ENCODE results near the gene KIAA1755. TPM values are rescaled to one million over a fixed set of nuclear protein-coding genes. Genes with fewer than 3 reads are reported as not detected.
A peak's percentile ranks its signal among the peaks of the same experiment; 100 is the strongest.

The KIAA1755 gene
- polyA plus RNA-seq, 6 donors from 2014 or later, result not detected

DNA sequence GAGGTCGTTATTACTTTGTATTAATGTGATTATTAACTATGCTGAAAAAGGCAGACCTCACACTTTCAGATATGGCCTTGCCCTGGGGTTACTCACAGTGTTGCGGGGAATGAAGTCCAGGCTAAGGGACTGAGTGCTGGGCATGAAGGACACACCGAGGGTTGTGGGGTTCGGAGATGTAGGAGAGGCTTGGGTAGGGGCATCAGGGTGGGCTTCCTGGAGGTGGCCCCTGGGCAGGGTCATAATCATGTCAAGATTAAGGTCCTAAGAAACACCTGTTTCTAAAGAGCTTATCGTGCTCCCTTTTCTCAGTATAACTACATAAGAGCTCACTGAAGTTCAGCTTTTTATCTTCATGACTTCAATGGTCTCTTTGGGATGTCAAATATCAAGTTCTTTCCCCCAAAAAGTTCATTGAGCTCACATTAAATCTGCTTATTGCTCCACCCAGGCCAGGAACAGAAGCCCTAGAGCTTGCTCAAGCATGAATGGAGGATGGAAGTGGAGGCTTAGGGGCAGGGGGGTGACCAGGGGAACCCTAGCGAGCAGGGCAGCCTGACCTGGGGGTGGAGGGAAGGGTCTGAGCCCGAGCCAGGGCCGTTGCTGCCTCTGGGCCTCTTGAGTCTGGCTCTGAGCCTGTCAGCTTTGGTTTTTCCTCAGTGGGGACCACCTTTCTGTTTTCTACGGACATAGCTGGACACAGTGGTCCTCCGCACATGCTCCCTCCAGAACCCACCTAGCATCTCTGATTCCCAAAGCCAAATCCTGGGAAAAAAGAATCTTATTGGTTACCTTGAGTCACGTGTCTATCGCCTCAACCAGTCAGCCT lies 58.2 kb downstream of the KIAA1755 start:
- peaks cover 0 to under 1% (median under 1%) of the 10 kb centered on the region in 3 donors for H3K4me1 Mint-ChIP-seq
- ATAC-seq (ENCODE audit: low read depth in 2 of 2) (no peak), DNase-seq (no peak)
- no peak overlapping the region for H3K27ac Mint-ChIP-seq
- peaks cover 0 to 1% (median 0%) of the 10 kb centered on the region in 7 donors for H3K9me3 Mint-ChIP-seq
- peaks cover 2 to 17% (median 6%) of the 10 kb centered on the region in 3 donors for H3K27me3 Mint-ChIP-seq
- H3K36me3 Mint-ChIP-seq, result no peaks in the 10 kb centered on the region
- H3K4me3 Mint-ChIP-seq, result no peak overlapping the region

DNA sequence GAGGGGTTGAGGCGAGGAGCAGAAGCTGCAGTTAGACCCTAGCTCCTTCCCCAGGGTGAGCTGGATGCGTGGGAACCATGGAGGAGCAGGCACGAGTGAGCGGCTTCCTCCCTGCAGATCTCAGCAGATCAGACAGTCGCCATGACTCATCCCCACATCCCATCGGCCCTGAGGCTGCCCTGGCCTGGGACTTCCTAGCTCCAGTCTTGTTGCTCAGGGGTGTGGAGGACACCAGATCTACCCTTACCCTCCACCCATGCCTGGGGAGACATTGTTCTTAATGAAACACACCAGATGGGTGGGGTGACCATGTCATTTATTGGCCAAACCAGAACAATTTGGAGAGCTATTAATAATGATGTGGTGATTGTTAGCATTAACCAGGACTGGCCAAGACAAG lies 59.2 kb downstream of the KIAA1755 start:
- Mint-ChIP-seq H3K4me3 (no peak overlapping the region), H3K4me1 (peaks cover 0 to 5% (median 3%) of the 10 kb centered on the region in 3 donors), H3K27me3 (peaks cover 6 to 20% (median 9%) of the 10 kb centered on the region in 3 donors), H3K27ac (no peak overlapping the region), H3K36me3 (no peaks in the 10 kb centered on the region), H3K9me3 (peaks cover 0 to 5% (median 0%) of the 10 kb centered on the region in 7 donors)
- no peak for ATAC-seq (ENCODE audit: low read depth in 2 of 2)
- DNase-seq, result no peak

- ATAC-seq (ENCODE audit: low read depth in 2 of 2) (no peak), DNase-seq (no peak)
- Mint-ChIP-seq H3K9me3 (peaks cover 0 to 5% (median 0%) of the 10 kb centered on the region in 7 donors), H3K27ac (no peak overlapping the region), H3K4me3 (no peak overlapping the region), H3K4me1 (peaks cover 0 to 5% (median 3%) of the 10 kb centered on the region in 3 donors), H3K36me3 (no peaks in the 10 kb centered on the region), H3K27me3 (peaks cover 6 to 21% (median 11%) of the 10 kb centered on the region in 3 donors)
Observed at GRCh38 chr20:38200646-38201045, 59.9 kb downstream of the KIAA1755 start.

GRCh38 chr20:38199501-38200390 lies 60.8 kb downstream of the KIAA1755 start:
- Mint-ChIP-seq H3K27me3 (peaks cover 8 to 27% (median 20%) of the 10 kb centered on the region in 3 donors), H3K9me3 (peaks cover 0 to 7% (median 0%) of the 10 kb centered on the region in 7 donors), H3K4me3 (no peak overlapping the region), H3K4me1 (peaks cover 0 to 5% (median 3%) of the 10 kb centered on the region in 3 donors), H3K27ac (no peak overlapping the region), H3K36me3 (peaks cover 0 to 2% of the 10 kb centered on the region in 2 donors)
- ATAC-seq (ENCODE audit: low read depth in 2 of 2) (no peak), DNase-seq (no peak)

- ATAC-seq (ENCODE audit: low read depth in 2 of 2), result no peak
- Mint-ChIP-seq H3K9me3 (peaks cover 0 to 12% (median 0%) of the 10 kb centered on the region in 7 donors), H3K27ac (no peak overlapping the region)
Observed at GRCh38 chr20:38198238-38198861, 62.2 kb downstream of the KIAA1755 start.

DNA sequence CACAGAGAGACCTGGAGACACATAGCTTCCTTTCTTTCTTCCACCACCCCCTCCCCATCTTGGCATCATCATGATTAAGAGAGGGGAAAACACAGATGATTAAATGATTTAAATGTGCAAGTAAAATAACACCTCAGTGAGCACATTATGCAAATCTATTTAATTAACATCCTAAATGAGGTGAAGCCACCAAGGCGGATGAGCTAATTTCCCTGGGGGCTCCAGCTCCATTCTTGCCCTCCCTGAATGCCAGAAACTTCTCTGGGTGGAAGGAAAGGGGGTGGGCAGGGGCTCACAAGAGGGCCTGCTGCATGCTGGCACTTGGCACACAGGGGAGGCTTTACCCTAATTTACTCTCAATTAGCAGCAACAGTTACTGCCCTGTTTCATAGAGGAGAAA lies 62.9 kb downstream of the KIAA1755 start:
- Mint-ChIP-seq H3K4me1 (peaks cover 0 to 8% (median 3%) of the 10 kb centered on the region in 3 donors), H3K27me3 (peaks cover 12 to 27% (median 22%) of the 10 kb centered on the region in 3 donors), H3K4me3 (no peak overlapping the region)

More at GRCh38 chr20:38198238-38198861, 62.2 kb downstream of the KIAA1755 start:
- Mint-ChIP-seq H3K4me3 (no peak overlapping the region), H3K36me3 (peaks cover 0 to 8% of the 10 kb centered on the region in 2 donors), H3K4me1 (peaks cover 0 to 8% (median 3%) of the 10 kb centered on the region in 3 donors), H3K27me3 (peaks cover 12 to 27% (median 22%) of the 10 kb centered on the region in 3 donors)
- DNase-seq, result no peak

GRCh38 chr20:38197217-38197616 lies 63.3 kb downstream of the KIAA1755 start:
- Mint-ChIP-seq H3K27me3 (peaks cover 12 to 23% (median 22%) of the 10 kb centered on the region in 3 donors), H3K36me3 (peaks cover 0 to 8% of the 10 kb centered on the region in 2 donors), H3K9me3 (peaks cover 0 to 12% (median 0%) of the 10 kb centered on the region in 7 donors), H3K4me3 (no peak overlapping the region), H3K4me1 (peaks cover 0 to 8% (median 3%) of the 10 kb centered on the region in 3 donors), H3K27ac (no peak overlapping the region)
- DNase-seq (no peak), ATAC-seq (ENCODE audit: low read depth in 2 of 2) (no peak)

More for the DNA sequence above, 62.9 kb downstream of the KIAA1755 start:
- H3K36me3 Mint-ChIP-seq, result peaks cover 0 to 8% of the 10 kb centered on the region in 2 donors
- peaks cover 0 to 12% (median 0%) of the 10 kb centered on the region in 7 donors for H3K9me3 Mint-ChIP-seq
- no peak overlapping the region for H3K27ac Mint-ChIP-seq
- no peak for ATAC-seq (ENCODE audit: low read depth in 2 of 2)
- no peak for DNase-seq

DNA sequence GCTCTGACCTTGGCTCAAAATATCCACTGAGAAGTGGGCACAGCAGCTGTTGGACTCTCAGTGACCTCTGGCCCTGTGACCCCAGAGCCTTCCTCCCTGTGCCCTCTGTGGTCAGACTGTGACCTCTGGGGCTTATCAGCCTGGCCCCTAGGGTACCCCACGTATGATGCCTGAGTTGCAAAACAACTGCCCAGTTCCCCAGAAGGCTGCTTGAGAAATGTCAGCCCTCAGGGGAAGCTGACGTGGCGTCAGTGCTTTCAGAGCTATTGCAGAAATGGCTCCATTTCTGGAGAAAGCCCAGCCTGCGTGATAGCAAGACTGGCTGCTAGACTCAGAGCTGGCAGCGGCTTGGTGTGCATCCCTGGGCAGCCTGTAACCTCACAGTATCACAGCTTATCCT lies 63.9 kb downstream of the KIAA1755 start:
- Mint-ChIP-seq H3K4me3 (no peak overlapping the region), H3K27me3 (peaks cover 12 to 26% (median 21%) of the 10 kb centered on the region in 3 donors), H3K4me1 (peaks cover 0 to 8% (median 3%) of the 10 kb centered on the region in 3 donors), H3K27ac (no peak overlapping the region), H3K9me3 (peaks cover 0 to 12% (median 0%) of the 10 kb centered on the region in 7 donors), H3K36me3 (peaks cover 0 to 8% of the 10 kb centered on the region in 2 donors)
- ATAC-seq (ENCODE audit: low read depth in 2 of 2), result no peak
- DNase-seq, result no peak

- Mint-ChIP-seq H3K27me3 (peaks cover 15 to 31% (median 26%) of the 10 kb centered on the region in 3 donors), H3K9me3 (peaks cover 0 to 12% (median 0%) of the 10 kb centered on the region in 7 donors), H3K36me3 (peaks cover 0 to 8% of the 10 kb centered on the region in 2 donors), H3K4me3 (no peak overlapping the region), H3K4me1 (peaks cover 0 to 8% (median 3%) of the 10 kb centered on the region in 3 donors), H3K27ac (peak overlapping the region in 1 of 6 donors; percentile 44)
- no peak for DNase-seq
- ATAC-seq (ENCODE audit: low read depth in 2 of 2), result no peak
Observed at GRCh38 chr20:38196076-38196475, 64.5 kb downstream of the KIAA1755 start.

DNA sequence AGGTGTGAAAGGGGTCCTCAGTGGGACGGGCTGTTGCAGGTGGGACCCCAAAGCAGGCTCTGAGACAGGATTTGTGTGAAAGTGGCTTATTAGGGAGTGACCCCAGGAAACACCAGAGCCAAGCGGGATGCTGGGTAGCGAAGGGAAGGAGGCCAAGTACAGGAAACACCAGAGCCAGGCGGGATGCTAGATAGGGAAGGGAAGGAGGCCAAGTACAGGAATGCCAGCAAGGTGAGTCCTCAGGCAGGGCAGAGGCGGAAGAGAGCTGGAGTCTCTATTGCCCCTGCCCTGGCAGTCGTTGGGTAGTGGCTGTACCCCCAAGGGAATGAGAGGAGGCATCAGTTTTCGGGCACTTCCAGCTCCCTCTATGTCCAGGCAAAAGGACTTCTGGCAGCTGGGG lies 65.0 kb downstream of the KIAA1755 start:
- peaks cover 0 to 12% (median 0%) of the 10 kb centered on the region in 7 donors for H3K9me3 Mint-ChIP-seq
- peaks cover 15 to 36% (median 27%) of the 10 kb centered on the region in 3 donors for H3K27me3 Mint-ChIP-seq
- peaks cover 0 to 8% of the 10 kb centered on the region in 2 donors for H3K36me3 Mint-ChIP-seq
- no peak for DNase-seq
- no peak overlapping the region for H3K4me3 Mint-ChIP-seq
- no peak for ATAC-seq (ENCODE audit: low read depth in 2 of 2)
- H3K27ac Mint-ChIP-seq, result no peak overlapping the region
- H3K4me1 Mint-ChIP-seq, result peaks cover 0 to 8% (median 3%) of the 10 kb centered on the region in 3 donors

DNA sequence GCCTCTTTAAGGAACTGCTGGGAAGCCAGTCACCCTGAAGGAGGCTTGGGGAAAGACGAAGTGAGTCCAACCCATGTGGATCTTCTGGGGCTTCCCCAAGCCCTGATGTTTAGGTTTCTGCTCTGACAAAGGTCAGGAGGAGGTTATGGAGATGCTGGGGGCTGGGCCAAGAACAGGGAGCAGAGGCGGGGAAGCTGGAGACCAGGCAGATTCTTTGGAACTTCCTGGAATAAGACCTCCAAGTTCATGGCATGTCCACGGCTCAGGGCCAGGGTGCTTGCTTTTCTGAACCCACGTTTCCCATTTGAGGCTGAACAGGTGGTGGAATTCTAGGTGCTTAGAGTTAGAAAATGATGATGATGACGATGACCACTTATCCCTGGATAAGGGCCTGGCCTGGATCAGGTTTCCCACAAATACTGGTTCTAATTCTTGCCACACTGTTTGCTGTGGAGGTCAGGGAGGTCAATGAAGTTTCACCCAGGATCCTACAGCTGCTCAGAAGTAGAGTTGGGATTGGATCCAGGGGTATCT lies 65.5 kb downstream of the KIAA1755 start:
- Mint-ChIP-seq H3K4me3 (no peak overlapping the region), H3K27me3 (peaks cover 15 to 37% (median 27%) of the 10 kb centered on the region in 3 donors), H3K27ac (no peak overlapping the region), H3K9me3 (peaks cover 0 to 12% (median 0%) of the 10 kb centered on the region in 7 donors), H3K4me1 (peaks cover 0 to 8% (median 3%) of the 10 kb centered on the region in 3 donors), H3K36me3 (peaks cover 0 to 8% of the 10 kb centered on the region in 2 donors)
- ATAC-seq (ENCODE audit: low read depth in 2 of 2) (no peak), DNase-seq (no peak)

- Mint-ChIP-seq H3K4me3 (no peak overlapping the region), H3K36me3 (peaks cover 0 to 8% of the 10 kb centered on the region in 2 donors), H3K27ac (no peak overlapping the region), H3K27me3 (peaks cover 23 to 37% (median 26%) of the 10 kb centered on the region in 3 donors), H3K9me3 (peaks cover 0 to 12% (median 0%) of the 10 kb centered on the region in 7 donors), H3K4me1 (peaks cover 0 to 8% (median 3%) of the 10 kb centered on the region in 3 donors)
- ATAC-seq (ENCODE audit: low read depth in 2 of 2), result no peak
- no peak for DNase-seq
Observed at GRCh38 chr20:38193586-38194105, 66.9 kb downstream of the KIAA1755 start.

Measured in naive B cell (primary cell).